ENCODE measurements around the gene RCBTB2. TPM values are rescaled to one million over a fixed set of nuclear protein-coding genes. Genes with fewer than 3 reads are reported as not detected.

Gene RCBTB2
- total and polyA plus RNA-seq, 9 of the 15 experiments (the other 6 are each of a cell fraction or from before 2014, with no cell fraction given): 0.91 to 3.3 (median 1.5) TPM

DNA sequence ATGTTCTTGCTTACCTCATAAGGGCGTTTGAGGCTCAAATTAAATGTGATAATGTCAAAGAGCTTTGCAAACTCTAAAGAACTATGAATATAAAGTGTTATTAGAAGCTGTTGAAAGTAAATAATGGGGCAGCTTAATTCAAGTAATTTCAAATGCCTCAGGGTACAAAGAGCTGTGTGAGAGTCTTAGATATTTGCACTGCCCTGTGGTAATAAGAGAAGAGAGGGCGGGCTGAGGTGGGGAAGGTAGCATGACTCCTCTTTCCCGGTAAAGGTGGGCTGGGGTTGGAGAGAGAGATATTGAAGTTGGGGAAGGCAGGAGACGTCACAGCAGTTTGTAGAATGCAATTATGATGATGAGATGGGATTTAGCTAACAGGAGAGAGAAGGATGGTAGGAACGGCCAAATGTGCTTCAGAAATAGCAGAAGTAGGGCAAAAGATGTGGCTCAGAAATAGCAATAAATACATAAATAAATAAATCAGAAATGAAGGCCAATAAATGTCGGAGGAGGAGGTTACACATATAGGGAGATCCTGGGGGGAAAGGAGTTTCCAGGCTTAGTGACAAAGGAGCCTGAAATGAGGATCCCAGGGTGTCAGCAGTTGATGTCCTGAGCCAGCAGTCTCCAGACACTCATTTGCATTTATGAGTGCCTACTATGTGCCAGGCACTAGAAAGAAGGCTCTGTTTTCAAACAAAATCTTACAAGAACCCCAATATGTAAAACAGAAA lies 35.7 kb upstream of the RCBTB2 start:
- CTCF ChIA-PET (ENCODE audit: low intra/inter-chr PET ratio): no interaction called here
- in situ Hi-C loops (cut with MboI): no loop called here
- Histone ChIP-seq H3K9ac (ENCODE audit: insufficient read depth in 1 of 2, low read depth in 2 of 2, low read length in 2 of 2) (no peak overlapping the region), H3K36me3 (ENCODE audit: control insufficient read depth, insufficient read depth, low read length) (no peaks in the 10 kb centered on the region), H3K4me2 (ENCODE audit: insufficient read depth, low read length) (no peak overlapping the region), H3K9me3 (replicated peaks; ENCODE audit: control insufficient read depth, insufficient read depth, low read depth, low read length) (no peaks in the 10 kb centered on the region), H3K9me1 (ENCODE audit: control insufficient read depth, insufficient read depth, low read length) (no peaks in the 10 kb centered on the region), H3K27me3 (ENCODE audit: control insufficient read depth in 2 of 2, insufficient read depth in 2 of 2, low read length in 2 of 2) (no peaks in the 10 kb centered on the region), H2AFZ (ENCODE audit: low read depth, low read length) (peak overlapping the region; percentile 76), H3K4me3 (no peak overlapping the region), H3K4me1 (replicated peaks in 1 of 2; ENCODE audit: control insufficient read depth in 2 of 2, insufficient read depth in 2 of 2, low read length in 2 of 2) (peaks cover 0 to 14% of the 10 kb centered on the region in 2 experiments; a peak in 2 of 5 replicates), H4K20me1 (replicated peaks; ENCODE audit: control insufficient read depth, insufficient read depth, low read length) (no peaks in the 10 kb centered on the region), H3K27ac (ENCODE audit: extremely low read depth, low read depth, low read length) (no peak overlapping the region), H3K79me2 (ENCODE audit: control insufficient read depth, insufficient read depth, low read length) (no peaks in the 10 kb centered on the region)
- ATAC-seq (no peak), DNase-seq (ENCODE audit: extremely low read depth in 1 of 4, low spot score in 3 of 4) (no peak), FAIRE-seq (no peak)
- intact Hi-C loops (cut with micrococcal nuclease): no loop called here
- POLR2A ChIA-PET: no interaction called here
- no TSS peak for BruUV-seq (replicated peaks)
- WGBS (ENCODE audit: insufficient coverage, low coverage, missing lambda C conversion rate): 9% methylated on average over 4 of the region's 6 CpGs
- TF ChIP-seq ZKSCAN1 (IDR thresholded peaks at IDR 0.05; ENCODE audit: low read depth, low read length) (peak; percentile 49; the same call in 1 of the 2 replicates), CCNT2 (IDR thresholded peaks at IDR 0.05; ENCODE audit: borderline replicate concordance, extremely low read depth, insufficient read length, low read depth, low read length) (no peak)

DNA sequence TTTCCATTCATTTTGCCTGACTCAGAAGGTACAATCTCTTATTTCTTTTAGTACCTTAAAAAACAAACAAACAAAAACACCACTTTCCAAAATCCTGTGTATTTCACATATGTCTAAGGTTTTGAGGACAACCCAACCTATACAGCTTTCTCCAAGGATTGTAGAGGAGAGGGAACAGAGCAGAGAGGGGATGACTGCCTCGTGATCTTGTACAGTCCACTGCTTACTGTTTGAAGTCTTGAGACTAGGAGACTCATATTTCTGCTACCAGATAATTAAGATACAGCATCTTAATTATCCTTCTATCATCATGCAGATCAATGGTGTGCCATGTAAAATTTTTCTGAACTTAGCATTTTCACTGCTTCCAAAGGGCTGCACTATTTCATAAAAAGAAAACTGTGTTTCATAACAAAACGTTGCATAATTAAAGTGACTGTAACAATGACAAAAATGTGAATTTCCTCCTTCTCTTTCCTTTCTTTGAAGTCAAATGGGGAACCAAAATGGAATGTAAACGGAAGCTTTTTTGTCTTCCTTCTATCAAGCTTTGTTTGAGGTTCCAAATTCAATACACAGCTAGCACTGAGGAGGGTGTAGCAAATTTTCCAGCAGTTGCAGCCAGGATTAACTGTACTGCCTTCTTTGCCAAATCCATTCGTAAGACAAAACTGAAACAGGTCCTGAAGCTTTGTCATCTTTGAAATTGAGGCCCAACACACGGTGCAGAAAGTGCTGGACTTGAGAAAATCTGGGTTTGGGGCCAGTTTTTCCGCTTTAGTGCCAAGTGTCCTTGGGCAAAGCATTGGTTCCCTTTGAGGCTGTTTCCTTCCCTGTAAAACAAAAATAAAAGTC lies 34.9 kb upstream of the RCBTB2 start:
- DNase-seq (ENCODE audit: extremely low read depth in 1 of 4, low spot score in 3 of 4) (no peak), FAIRE-seq (no peak), ATAC-seq (no peak)
- Histone ChIP-seq H3K27me3 (ENCODE audit: control insufficient read depth in 2 of 2, insufficient read depth in 2 of 2, low read length in 2 of 2) (no peaks in the 10 kb centered on the region), H3K4me3 (no peak overlapping the region), H4K20me1 (replicated peaks; ENCODE audit: control insufficient read depth, insufficient read depth, low read length) (no peaks in the 10 kb centered on the region), H3K9ac (ENCODE audit: insufficient read depth in 1 of 2, low read depth in 2 of 2, low read length in 2 of 2) (no peak overlapping the region), H3K4me2 (ENCODE audit: insufficient read depth, low read length) (no peak overlapping the region), H3K79me2 (ENCODE audit: control insufficient read depth, insufficient read depth, low read length) (no peaks in the 10 kb centered on the region), H2AFZ (ENCODE audit: low read depth, low read length) (peak overlapping the region; percentile 76), H3K9me3 (replicated peaks; ENCODE audit: control insufficient read depth, insufficient read depth, low read depth, low read length) (no peaks in the 10 kb centered on the region), H3K9me1 (ENCODE audit: control insufficient read depth, insufficient read depth, low read length) (no peaks in the 10 kb centered on the region), H3K4me1 (replicated peaks in 1 of 2; ENCODE audit: control insufficient read depth in 2 of 2, insufficient read depth in 2 of 2, low read length in 2 of 2) (peaks cover 0 to 14% of the 10 kb centered on the region in 2 experiments; a peak in 2 of 5 replicates), H3K36me3 (ENCODE audit: control insufficient read depth, insufficient read depth, low read length) (no peaks in the 10 kb centered on the region), H3K27ac (ENCODE audit: extremely low read depth, low read depth, low read length) (no peak overlapping the region)
- WGBS (ENCODE audit: insufficient coverage, low coverage, missing lambda C conversion rate): 10% methylated on average over 5 of the region's 6 CpGs
- in situ Hi-C loops (cut with MboI) (no loop called here), intact Hi-C loops (cut with micrococcal nuclease) (no loop called here)
- no TSS peak for BruUV-seq (replicated peaks)
- ChIA-PET POLR2A (no interaction called here), CTCF (ENCODE audit: low intra/inter-chr PET ratio) (no interaction called here)
- TF ChIP-seq JUNB (CRISPR knock-in tag; conservative IDR thresholded peaks at IDR 0.05) (no peak), ZFP36 (IDR thresholded peaks at IDR 0.05; ENCODE audit: low read depth, low read length, partially characterized antibody) (no peak)
